ENCODE data around the gene KCNK5. TPM values are rescaled to one million over a fixed set of nuclear protein-coding genes. Genes with fewer than 3 reads are reported as not detected.

Gene KCNK5
- polyA plus RNA-seq, 2 of the 4 experiments (the other 2 are of a cell fraction): 1.5 to 2.3 TPM

DNA sequence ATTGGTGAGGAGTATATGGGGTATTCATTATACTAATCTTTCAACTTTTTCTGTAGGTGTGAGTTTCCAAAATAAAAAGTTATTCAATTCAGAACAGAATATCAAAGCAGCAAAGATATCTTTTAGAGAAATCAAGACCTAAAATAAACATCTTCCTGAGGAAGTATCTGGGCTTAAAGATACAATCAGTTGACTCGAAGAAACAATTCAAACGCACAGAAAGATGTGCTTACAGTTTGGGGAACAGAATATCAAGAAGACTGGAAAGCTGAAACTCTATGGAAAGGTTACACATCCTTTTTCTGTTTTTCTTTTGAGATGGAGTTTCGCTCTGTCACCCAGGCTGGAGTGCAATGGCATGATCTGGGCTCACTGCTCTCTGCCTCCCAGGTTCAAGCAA, 78.1 kb downstream of the KCNK5 start:
- no peak overlapping the region for H3K4me3 ChIP-seq
- H3K9me3 ChIP-seq: no peaks in the 10 kb centered on the region
- TF ChIP-seq, protein P1, sequence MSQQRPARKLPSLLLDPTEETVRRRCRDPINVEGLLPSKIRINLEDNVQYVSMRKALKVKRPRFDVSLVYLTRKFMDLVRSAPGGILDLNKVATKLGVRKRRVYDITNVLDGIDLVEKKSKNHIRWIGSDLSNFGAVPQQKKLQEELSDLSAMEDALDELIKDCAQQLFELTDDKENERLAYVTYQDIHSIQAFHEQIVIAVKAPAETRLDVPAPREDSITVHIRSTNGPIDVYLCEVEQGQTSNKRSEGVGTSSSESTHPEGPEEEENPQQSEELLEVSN (IDR thresholded peaks at IDR 0.05; ENCODE audit: borderline replicate concordance, low read depth): no peak
- no peak for TF ChIP-seq GATA3 (IDR thresholded peaks at IDR 0.05; ENCODE audit: borderline replicate concordance)
- no peak for TF ChIP-seq JUN (IDR thresholded peaks at IDR 0.05)
- no peak for TF ChIP-seq EP300 (IDR thresholded peaks at IDR 0.05)
- TF ChIP-seq KDM5A (IDR thresholded peaks at IDR 0.05): no peak
- no peak for TF ChIP-seq TFCP2L1 (CRISPR knock-in tag; IDR thresholded peaks at IDR 0.05)
- no peak for TF ChIP-seq ATOH8 (CRISPR knock-in tag; IDR thresholded peaks at IDR 0.05; ENCODE audit: low read depth)
- TF ChIP-seq, protein P2, sequence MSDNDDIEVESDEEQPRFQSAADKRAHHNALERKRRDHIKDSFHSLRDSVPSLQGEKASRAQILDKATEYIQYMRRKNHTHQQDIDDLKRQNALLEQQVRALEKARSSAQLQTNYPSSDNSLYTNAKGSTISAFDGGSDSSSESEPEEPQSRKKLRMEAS (IDR thresholded peaks at IDR 0.05): no peak
- TF ChIP-seq SMC3 (IDR thresholded peaks at IDR 0.05): no peak
- no peak for TF ChIP-seq EHMT2 (IDR thresholded peaks at IDR 0.05; ENCODE audit: low read depth)
- TF ChIP-seq MYC (IDR thresholded peaks at IDR 0.05; ENCODE audit: borderline replicate concordance, low read length): no peak
- TF ChIP-seq HOXB5 (CRISPR knock-in tag; IDR thresholded peaks at IDR 0.05): no peak
- no peak for TF ChIP-seq CBX8 (IDR thresholded peaks at IDR 0.05)
- TF ChIP-seq RCOR1 (IDR thresholded peaks at IDR 0.05; ENCODE audit: low read depth, low read length): no peak
- TF ChIP-seq CHD2 (IDR thresholded peaks at IDR 0.05; ENCODE audit: low read length, partially characterized antibody): no peak
- no peak for TF ChIP-seq NFE2L2 (conservative IDR thresholded peaks at IDR 0.05; ENCODE audit: low read length)
- TF ChIP-seq MAZ (IDR thresholded peaks at IDR 0.05; ENCODE audit: borderline replicate concordance, low read depth, low read length): no peak
- ChIA-PET CTCF (interaction anchor here (1.6 to 2.5 kb wide), 3 partner anchors 15 to 158 kb away, joined by 5 to 11 read pairs (median 10); no protein-coding TSS in a partner anchor), POLR2A (no interaction called here)
- no peak for ATAC-seq
- no peak for FAIRE-seq
- DNase-seq (ENCODE audit: low read depth in 1 of 2, low spot score in 1 of 2): no peak
- H3K27ac ChIP-seq: no peak overlapping the region
- no peak overlapping the region for H3K4me2 ChIP-seq
- WGBS (ENCODE audit: missing lambda C conversion rate): 12% methylated on average over 3 of the region's 3 CpGs
- H3K4me1 ChIP-seq: no peaks in the 10 kb centered on the region

GRCh38 chr6:39144481-39145173, 84.6 kb downstream of the KCNK5 start:
- ChIA-PET POLR2A (no interaction called here), CTCF (no interaction called here)
- Histone ChIP-seq H3K4me3 (no peak overlapping the region), H3K27ac (no peak overlapping the region), H3K4me2 (no peak overlapping the region), H3K9me3 (no peaks in the 10 kb centered on the region), H3K4me1 (no peaks in the 10 kb centered on the region)
- no peak for DNase-seq (ENCODE audit: low read depth in 1 of 2, low spot score in 1 of 2)
- FAIRE-seq: no peak
- TF ChIP-seq RCOR1 (IDR thresholded peaks at IDR 0.05; ENCODE audit: low read depth, low read length) (no peak), POLR2AphosphoS2 (conservative IDR thresholded peaks at IDR 0.05; ENCODE audit: low read length) (no peak), ZSCAN20 (CRISPR knock-in tag; IDR thresholded peaks at IDR 0.05) (no peak), KDM5A (IDR thresholded peaks at IDR 0.05) (no peak), SMC3 (IDR thresholded peaks at IDR 0.05) (no peak), TFCP2L1 (CRISPR knock-in tag; IDR thresholded peaks at IDR 0.05) (no peak)
- ATAC-seq: no peak
- WGBS (ENCODE audit: missing lambda C conversion rate): 70% methylated on average over 1 of the region's 1 CpG

- no peak overlapping the region for H3K27ac ChIP-seq
- WGBS (ENCODE audit: missing lambda C conversion rate): 64% methylated on average over 13 of the region's 13 CpGs
- H3K9me3 ChIP-seq: no peaks in the 10 kb centered on the region
- DNase-seq (ENCODE audit: low read depth in 1 of 2, low spot score in 1 of 2) (no peak), ATAC-seq (no peak), FAIRE-seq (no peak)
- H3K4me2 ChIP-seq: no peak overlapping the region
- ChIA-PET POLR2A (no interaction called here), CTCF (interaction anchor here (0.6 kb wide), 1 partner anchor 10 kb away, joined by 4 read pairs; no protein-coding TSS in a partner anchor)
- H3K4me1 ChIP-seq: no peaks in the 10 kb centered on the region
- no peak overlapping the region for H3K4me3 ChIP-seq
- TF ChIP-seq NR3C1 (IDR thresholded peaks at IDR 0.05) (no peak), SREBF2 (IDR thresholded peaks at IDR 0.05) (no peak), TFCP2L1 (CRISPR knock-in tag; IDR thresholded peaks at IDR 0.05) (no peak), USF2 (IDR thresholded peaks at IDR 0.05) (no peak), KDM1A (IDR thresholded peaks at IDR 0.05; ENCODE audit: low read depth) (no peak), EHF (CRISPR knock-in tag; IDR thresholded peaks at IDR 0.05) (no peak), EHMT2 (IDR thresholded peaks at IDR 0.05; ENCODE audit: low read depth) (no peak), HOXB5 (CRISPR knock-in tag; IDR thresholded peaks at IDR 0.05) (no peak), NPAS2 (CRISPR knock-in tag; IDR thresholded peaks at IDR 0.05; ENCODE audit: borderline replicate concordance) (no peak), POLR2A (IDR thresholded peaks at IDR 0.05; ENCODE audit: low read length) (no peak), CBX8 (IDR thresholded peaks at IDR 0.05) (no peak), MAZ (IDR thresholded peaks at IDR 0.05; ENCODE audit: borderline replicate concordance, low read depth, low read length) (no peak), PHF8 (IDR thresholded peaks at IDR 0.05; ENCODE audit: borderline replicate concordance, low read depth) (no peak), FOXS1 (CRISPR knock-in tag; IDR thresholded peaks at IDR 0.05) (no peak), ZNF302 (CRISPR knock-in tag; IDR thresholded peaks at IDR 0.05) (no peak)
- TF ChIP-seq, protein P2 (IDR thresholded peaks at IDR 0.05): no peak
Measured at GRCh38 chr6:39143238-39143930, 85.9 kb downstream of the KCNK5 start.
